AML-193 (cell line): Measurements from ENCODE around the gene SPATS2.
"Not testable (repeated sequence)": the region's sequence is repeated elsewhere in the genome, so short reads cannot be mapped to it uniquely, and the experiment has no call there.

Source experiments
- DNase-seq, 2 experiments: peaks; one replicate each; lab custom pipeline; 2025; lab: John Stamatoyannopoulos, UW

SPATS2 gene

DNA sequence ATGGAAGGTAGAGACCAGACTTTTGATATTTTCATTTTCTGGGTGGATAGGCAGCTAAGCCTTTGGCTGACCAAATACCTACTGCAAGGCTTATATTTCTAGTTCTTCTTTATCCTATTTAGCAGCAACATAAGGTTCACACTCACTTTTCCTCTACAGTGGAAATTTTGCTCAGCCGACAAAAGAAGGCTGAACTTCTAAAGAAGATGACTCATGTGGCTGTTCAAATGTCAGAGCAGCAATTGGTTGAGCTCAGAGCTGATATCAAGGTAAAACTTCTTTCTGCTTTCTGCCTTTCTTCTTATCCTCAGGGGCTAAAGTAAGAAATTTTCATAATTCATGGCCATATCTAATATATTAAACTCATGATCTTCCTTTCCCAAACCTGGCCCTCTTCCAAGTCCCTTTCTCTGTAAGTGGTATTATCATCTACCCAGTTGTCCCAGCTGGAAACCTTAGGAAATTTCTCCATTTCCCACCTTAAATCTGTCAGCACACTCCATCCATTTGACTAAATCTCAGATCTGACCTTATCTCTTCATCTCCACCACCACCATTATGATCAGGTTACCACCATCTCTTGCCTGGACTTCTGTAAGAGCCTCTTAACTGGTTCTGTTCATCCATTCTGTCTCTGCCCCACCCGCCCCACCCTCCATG is 151.8 kb downstream of the SPATS2 start:
- no peak for DNase-seq

DNA sequence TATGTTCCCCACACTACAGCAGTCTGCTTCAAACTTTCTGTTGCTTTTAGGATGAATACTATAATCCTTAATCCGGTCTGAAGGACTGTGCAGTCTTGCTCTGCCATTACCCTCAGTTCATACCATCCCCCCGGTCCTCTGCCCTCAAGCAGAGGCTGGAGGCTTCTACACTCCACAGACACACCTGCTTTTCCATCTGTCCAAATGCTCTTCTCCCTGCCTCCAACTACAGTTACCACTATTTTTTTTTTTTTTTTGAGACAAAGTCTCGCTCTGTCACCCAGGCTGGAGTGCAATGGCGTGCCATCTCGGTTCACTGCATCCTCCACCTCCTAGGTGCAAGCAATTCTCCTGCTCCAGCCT is 152.3 kb downstream of the SPATS2 start:
- no peak for DNase-seq

DNA sequence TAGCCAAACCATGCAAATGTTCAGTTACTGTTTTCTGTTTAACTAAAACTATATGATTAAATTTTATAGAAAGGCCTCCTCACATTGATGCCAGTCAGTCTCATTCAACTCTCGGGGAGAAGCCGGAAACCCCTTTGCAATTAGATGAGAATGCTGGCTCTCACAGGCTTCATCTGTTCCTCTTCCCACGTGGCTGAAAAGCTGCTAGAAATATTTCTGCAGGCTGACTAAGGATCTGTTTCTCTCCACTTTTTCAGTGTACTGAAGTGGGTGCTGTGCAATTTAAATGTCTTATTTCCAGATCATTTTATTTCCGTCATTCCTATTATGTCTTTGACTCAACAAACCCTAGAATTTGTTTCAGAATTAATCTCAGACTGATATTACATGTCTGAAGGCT is 154.1 kb downstream of the SPATS2 start:
- no peak for DNase-seq

DNA sequence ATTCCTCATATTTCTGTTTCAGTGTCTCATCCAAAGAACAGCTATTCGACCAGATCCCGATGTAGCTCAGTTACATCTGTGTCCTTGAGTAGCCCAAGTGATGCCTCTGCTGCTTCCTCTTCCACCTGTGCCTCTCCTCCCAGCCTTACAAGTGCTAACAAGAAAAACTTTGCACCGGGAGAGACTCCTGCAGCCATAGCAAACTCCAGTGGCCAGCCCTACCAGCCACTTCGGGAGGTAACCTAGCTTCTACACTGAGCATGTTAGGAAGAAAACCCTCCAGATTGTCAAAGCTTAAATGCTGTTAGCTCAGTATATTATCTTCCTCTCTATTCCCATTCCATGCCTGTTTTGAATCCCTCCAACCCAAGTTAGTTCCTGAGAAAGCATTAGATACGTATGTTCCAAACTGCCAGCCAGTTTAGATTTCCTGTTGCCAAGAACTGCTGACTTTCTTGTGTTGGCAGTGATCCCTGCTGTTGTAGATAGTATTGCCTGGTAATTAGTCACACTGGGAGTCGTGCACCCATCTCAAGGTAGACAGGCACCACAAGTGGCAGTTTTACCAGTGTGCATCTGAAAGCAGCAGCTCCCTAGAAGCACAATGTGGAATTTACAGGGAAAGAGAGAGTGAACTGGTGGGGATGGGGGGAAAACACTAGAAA is 157.5 kb downstream of the SPATS2 start:
- DNase-seq: no peak

DNA sequence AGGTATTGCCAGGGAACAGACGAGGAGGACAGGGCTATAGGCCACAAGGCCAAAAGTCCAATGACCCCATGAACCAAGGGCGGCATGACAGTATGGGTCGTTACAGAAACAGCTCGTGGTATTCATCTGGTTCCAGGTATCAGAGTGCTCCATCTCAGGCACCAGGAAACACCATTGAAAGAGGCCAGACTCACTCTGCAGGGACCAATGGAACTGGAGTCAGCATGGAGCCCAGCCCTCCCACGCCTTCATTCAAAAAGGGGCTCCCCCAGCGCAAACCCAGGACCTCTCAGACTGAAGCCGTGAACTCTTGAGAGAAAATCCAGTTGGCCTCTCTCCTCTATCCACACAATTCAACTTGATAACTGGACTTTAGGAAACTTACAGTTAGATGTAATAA is 158.7 kb downstream of the SPATS2 start:
- DNase-seq: no peak

DNA sequence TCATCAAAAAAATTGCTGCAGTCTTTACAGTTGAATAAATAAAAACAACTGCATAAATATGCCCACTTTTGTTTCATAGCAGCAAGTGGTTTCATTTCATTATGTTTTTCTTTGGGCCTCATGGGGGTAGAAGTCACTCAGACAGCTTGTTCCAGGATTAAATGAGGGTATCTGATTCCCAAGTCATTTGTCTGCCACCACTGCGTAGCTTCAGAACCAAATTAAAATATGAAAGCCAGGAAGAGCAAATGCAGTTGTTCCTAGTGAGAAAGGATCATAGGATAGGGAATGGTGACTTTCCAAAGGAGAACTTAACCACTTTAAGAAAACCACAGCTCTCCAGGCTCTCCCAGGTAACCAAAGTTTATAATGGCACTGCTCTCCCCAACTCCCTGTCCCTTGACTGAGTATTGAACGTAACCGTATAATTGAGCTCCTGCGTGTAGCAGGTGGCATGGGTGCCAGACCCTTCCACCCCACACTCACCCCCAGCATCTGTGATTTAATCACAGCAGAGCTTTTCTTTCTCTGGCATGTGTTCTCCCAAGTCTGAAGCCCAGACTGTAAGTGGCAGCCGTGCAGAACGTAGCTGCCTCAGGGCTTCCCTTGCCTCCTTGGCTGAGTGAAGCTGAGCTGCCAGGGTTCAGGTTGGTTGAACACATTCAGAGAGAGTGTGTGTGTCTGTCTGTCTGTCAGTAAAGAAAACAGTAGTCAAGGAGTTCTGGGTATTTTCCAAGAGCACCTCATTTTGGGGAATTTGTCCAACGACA is 160.3 kb downstream of the SPATS2 start:
- no peak for DNase-seq

DNA sequence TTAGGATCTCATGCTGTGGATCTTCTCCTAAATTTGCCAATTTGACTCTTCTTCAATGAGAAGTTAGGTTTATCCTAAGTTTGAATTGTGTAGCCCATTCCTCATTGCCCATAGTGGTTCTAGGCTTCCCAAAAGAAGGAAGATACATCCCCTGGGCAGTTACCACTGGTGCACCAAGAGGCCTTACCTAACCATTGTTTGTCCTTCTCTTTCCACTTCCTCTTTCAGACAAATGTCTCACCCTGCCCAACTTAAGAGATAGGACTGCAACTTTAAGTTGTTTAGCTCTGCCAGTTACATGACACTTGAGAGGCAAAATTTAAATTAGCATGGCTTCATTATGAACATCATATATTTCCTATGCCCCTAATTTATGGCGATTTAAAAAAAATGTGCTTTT is 162.2 kb downstream of the SPATS2 start:
- peak; percentile 52 to 80 for DNase-seq

DNA sequence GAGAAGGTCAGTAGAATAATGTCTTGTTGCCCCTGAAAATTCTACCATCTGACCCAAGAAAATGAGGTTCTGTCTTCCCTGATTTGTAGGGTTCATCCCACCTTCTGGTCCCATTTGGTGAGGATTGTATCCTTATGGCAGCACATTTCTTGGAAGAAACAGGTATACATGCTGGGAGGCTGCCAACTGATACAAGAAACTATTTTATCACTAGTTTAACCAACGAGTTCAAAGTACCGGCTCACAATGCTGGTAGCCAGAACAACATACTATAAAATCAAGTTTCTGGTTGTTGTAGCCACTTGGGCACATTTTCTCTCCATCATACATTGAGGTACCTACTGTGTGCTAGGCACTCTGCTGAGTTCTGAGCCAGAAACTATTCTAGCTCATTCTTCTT is 164.5 kb downstream of the SPATS2 start:
- DNase-seq: no peak

DNA sequence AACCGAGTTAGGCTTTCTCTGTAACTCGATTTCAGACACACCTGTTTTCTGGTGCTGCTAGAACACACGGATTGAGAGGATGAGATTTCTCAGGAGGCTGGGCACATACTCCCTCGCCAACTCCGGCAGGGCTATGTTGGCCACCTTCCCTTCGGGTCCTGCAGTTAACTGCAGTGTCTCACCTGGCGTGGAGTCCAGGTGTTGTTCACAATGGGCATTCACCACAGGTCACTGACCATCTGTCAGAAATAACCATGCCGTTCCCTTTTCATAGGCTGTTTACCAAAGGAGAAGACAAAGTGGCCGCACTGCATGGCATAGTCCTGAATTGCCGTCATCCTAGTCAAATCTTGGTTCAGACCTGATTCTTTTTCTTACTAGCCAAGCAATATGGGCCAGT is 166.1 kb downstream of the SPATS2 start:
- no peak for DNase-seq

DNA sequence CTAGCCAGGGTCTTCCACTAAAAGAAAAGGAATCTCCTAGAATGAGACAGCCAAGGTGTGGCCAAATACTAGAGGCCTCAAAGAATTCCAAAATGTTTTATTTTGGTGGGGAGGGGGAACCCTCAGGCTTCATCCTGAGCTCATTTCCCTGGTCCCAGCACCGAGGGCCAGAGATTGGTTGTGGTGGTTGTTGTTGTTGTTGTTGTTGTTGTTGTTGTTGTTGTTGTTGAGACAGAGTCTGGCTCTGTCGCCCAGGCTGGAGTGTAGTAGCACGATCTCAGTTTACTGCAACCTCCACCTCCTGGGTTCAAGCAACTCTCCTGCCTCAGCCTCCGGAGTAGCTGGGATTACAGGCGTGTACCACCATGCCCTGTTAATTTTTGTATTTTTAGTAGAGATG is 166.9 kb downstream of the SPATS2 start:
- not testable (repeated sequence) for DNase-seq

DNA sequence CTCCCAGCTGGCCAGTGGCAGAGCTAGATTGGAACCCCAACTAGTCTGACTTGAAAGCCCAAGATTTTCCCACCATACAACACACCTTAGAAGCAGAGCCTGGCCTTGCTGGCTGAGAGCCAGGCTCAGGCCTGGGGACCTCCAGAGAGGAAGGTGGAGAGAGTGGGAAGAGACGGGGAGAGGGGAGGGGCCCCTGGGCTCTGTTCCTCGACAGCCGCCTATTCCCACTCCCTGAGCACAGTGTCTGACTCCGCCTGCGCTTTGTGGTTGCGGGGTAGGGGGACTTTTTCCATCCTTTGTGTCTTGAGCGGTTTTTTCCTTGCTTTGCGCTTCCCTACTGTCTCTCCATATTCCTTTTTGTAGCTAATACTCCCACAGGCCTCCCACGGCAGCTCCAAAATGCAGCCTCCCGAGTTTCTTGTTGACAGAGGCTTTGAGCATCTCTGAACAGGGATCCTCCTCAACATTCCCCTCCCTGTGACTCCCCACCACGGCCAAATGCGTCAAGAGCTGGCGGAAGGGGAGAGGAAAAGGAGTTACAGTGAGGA is 167.5 kb downstream of the SPATS2 start:
- DNase-seq: no peak

DNA sequence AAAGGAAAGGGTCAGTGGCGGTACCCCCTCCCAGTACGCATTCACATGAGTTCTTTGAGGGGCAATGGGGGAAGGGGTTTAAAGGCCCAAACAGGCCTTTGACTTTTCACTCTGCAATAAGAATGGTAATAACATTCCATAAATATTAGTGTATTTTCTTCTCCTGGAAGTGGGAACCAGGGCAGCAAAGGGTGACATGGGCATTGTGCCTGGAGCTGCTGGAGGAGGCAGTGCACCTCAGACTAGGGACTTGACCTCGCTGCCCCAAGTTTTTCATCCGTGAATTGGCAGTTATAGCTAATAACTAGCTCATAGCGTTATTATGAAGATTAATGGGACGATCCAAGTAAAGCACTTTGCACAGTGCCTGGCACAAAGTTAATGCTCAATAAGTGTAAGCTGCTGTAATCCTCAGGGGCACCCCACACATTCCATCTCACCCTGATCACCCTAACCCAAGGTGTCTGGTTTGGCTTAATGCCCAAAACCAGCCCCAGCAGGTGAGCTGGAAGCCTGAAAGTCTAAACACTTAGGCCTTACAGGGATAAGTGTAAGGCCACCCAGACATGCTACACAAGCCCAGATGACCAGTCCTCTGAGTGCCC is 168.8 kb downstream of the SPATS2 start:
- DNase-seq: no peak

DNA sequence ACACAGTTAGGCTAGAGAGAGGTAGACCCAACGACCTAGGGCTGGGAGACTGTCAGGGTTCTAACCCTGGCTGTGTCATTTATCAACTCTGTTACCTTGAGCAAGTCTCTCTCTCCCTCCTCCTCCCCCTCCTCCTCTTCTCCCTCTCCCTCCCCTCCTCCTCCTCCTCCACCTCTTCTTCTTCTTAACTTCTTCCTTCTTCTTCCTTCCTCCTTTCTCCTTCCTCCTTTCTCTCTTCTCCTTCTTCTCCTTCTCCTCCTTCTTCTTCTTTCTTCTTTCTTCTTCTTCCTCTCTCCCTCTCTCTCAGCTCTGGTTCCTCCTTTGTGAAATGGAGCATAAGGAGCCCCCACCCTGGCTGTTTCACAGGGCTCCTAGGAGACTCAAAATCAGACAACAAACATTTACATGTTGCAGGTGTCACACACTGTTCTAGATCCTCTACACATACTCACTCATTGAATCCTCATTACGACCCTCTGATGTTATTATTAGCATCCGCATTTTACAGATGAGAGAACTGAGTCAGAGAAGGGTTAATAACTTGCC is 169.3 kb downstream of the SPATS2 start:
- DNase-seq: peak; percentile 35 to 39

DNA sequence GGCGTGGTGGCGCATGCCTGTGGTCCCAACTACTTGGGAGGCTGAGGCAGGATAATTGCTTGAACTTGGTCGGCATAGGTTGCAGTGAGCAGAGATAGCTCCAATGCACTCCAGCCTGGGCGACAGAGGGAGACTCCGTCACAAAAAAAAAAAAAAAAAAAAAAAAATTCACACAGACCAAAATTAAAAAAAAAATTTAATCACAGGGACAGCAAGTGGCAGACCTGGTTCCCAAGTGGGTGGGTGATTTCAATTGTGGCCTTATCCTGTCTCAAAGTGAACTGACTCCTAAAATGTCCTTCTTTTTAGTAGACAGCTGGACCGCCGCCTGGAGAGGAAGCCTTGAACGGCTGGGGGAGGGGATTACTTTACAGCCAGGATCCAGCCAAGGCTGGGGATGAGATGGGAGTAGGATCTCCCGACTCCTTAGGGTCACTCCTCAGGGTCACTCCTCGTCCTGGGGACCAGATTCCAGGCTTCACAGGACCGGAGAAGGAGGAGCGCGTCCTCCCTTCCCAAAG is 170.0 kb downstream of the SPATS2 start:
- no peak for DNase-seq

DNA sequence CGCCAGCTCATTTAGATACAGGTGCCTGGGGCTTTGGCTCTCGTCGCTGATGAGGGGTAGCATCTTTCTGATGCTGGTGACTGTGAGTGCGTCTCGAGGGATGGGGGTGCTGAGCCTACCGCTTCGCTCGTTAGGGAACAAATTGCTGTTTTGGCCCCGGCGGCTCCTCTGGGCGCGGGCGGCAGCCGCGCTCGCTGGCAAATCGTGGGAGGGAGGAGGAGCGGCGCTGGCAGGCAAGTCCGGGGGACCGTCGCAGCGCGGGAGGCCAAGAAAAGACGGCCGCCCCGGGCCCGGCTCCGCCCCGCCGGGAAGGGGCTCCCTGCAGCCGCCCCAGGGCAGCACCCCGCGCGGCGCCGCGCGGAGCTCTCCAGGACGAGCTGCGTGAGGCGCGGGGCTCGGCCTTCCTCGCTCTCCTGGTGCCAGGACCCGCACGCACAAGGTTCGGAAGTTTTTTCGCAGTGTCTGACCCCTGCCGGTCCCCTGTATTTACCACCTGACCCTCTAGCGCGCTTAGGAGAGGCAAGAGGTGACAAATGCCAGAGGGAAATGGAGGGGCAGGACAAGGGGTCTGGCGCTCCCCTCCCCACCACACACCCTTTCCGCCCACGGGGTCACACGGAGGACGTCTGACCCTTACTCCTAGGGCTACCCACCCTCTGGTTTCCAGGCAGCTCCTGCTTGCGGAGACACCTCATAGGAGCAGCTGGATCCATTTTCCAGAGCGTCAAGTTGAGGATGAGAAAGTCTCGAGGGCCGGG is 170.7 kb downstream of the SPATS2 start:
- DNase-seq: no peak

DNA sequence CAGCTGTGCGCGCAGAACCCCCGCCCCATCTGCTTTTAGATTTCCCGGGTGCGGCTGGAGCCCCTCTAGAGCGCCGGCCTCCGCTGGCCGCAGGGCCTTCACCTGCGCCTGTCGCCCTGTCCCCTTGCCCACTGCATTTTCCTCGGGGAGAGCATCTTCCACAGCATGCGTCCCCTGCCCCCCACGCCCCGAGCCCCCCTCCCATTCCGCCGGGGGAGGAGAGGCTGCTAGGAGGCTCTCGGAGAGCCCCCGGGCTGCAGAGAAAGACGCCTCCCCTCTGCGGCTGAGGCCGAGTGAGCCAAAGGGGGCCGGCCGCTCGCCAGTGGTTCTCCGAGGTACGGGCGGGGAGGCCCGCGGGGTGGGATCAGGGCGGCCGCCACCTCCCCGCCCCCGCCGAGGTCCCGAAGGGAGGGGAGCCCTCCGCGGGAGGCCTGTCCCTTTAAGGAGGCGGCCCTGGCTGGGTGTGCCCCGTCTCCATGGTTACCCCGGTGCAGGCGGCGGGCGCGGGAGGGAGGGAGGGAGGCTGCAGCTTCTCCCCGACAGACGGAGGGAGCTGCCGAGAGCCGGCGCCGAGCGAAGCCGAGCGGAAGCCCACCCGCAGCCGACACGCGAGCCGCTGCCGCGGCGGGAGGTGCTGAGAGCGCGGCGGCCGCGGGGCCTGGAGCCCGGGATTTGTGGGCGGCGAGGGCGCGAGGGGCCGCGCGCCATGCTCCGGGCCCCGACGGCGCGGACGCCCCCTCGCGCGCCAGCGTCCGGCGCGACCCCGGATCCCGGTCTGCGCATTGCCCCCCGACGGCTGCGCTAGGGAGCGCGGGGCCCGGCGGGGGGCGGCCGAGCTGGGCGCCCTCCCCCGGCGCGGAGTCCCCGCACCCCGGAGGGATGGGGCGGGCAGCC is 171.5 kb downstream of the SPATS2 start, which contains the start of gene KCNH3:
TSS of gene KCNH3 (plus strand) at position 521 of the 894 bp plus-strand sequence. CDS start 387 bp downstream, outside the sequence.
- DNase-seq: peak in 1 of 2 experiments; percentile 16

DNA sequence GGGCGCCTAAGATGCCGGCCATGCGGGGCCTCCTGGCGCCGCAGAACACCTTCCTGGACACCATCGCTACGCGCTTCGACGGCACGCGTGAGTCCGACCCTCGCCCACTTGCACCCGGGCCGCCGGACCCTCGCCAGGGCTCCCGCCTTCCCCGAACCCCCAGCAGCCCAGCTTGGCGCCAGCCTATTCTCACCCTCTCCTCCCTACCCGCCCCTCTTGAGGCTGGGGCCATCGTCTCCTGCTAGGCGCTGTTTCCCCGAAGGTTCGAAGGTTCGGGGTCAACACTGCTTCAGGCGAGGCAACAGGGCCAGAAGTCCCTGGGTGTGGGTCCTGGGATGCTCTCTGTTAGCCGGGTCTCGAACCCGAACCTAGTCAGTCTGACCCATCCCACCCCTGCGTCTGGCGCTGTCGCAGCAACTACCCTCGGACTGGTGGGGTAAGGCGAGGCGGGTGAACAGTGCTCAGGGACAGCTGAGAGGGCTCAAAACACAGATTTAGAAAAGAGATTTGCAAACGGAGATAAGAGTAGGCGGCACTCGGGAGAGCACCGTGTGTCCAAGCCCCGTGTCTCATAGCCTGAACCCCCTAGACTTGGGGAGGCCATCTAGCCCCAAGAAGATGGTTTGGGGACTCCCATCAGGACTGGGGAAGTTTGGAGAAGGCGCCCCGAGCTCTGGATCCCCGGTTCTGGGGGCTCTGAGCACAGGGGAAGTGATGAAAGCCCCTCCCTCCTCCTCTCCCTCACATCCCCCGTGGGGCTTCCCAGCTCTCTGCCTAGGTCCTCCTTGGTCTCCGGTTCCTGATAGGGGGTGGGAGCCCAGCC is 172.4 kb downstream of the SPATS2 start:
- DNase-seq: no peak

DNA sequence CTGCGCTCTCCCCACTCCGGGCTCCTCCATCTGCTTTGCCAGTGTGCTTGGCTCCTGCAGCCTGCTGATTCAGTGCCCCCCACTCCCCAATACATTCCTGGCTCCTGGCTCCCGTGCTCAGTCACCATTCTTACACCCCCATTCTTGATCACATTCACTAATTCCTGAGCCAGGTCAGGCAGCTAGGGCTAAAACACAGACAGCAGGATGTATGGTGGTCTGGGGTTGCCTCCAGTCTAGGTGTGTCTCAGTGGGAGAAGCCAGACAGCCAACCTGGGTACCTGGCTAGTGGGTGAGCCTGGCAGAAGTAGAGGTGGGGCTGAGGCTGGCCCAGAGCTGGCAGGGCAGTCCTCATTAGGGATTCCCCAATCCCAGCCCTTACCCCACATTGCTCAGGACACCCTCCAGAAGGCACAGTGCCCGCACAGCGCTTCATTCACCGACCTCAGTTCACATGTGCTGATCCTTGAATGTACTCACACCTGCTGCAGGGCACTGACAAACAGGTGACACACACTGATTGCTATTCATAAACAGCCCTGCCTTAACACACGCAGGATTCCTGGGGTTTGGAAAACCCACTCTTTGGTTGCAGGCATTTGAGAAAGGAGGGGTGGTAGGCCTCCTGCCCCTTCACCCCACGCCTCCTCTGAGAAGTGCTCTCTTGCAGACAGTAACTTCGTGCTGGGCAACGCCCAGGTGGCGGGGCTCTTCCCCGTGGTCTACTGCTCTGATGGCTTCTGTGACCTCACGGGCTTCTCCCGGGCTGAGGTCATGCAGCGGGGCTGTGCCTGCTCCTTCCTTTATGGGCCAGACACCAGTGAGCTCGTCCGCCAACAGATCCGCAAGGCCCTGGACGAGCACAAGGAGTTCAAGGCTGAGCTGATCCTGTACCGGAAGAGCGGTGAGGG is 173.2 kb downstream of the SPATS2 start:
- no peak for DNase-seq
